Cerebellar nuclear complex (tissue), 1 donor: ENCODE data around the gene COL4A6.
"Not testable (repeated sequence)": the region's sequence is repeated elsewhere in the genome, so short reads cannot be mapped to it uniquely, and the experiment has no call there.

Experiments used
- DNase-seq, 2 experiments: peaks; one replicate each; lab custom pipeline; 2025; lab: John Stamatoyannopoulos, UW

Gene COL4A6

DNA sequence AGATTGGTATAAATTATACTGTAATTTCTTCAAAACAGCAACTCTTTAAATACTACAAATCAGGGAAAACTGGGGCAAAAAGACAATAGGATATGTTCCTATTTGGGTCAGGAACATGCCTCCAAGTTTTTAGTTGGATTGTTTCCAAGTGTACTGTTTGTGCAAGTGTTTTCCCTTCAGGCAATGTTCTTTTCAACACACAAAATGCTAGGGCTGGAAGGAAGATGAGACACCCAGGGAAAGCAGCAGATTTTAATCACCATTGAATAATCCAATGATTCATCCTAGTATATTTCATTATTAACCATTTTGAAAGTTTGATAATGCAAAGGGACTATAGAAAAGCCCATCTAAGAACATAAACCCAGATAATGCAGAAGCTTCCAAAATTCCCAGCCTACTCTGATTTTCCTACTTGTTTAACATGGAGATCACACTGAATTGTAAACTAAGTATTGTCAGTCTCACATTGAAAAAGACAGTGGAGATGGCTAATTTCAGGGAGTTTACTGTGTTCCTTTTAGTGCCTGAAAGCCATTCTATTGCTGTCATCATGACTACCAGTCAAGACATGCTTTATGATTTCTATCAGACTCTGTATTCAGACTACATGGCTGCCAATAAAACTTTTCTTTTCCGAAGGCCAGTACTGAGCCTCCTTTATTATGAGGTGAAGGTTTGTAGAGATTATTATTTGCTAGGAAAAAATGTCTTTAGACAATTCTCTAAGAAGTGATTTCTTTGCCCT, 38.6 kb downstream of the COL4A6 start:
- DNase-seq: no peak

DNA sequence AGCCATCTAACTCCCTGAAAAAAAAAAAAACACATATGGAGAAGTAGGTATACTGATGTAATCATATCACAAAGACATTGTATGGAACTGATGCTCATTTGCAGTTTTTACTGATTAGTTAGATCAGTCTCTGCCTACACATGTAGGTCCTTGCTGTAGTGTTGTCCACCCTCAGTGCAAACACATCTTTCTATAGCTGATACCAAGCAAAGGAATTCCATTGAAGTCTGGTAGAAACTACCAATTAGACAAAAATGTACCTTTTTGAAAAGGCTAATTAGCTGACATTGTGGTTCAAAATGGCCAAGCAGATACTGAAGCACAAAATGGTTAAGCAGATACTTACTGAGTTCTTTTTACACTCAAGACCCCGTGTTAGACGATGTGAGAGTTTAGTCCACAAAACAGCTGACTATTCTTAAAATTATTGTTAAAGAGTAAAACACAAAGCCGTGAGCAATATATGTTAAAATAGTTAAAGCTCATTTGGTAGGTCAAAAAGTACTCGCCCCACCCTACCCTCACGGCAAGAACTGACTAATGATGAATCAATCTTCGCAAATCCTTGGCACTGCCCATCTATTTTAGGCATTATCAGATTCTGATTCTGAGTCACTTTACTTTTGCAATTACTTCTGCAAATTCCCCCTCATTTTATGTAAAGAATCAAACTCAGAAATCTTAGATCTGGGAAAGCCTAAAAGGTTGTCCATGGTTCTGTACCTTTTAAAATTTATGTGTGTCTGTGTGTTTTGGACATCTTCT, 40.4 kb downstream of the COL4A6 start:
- no peak for DNase-seq

DNA sequence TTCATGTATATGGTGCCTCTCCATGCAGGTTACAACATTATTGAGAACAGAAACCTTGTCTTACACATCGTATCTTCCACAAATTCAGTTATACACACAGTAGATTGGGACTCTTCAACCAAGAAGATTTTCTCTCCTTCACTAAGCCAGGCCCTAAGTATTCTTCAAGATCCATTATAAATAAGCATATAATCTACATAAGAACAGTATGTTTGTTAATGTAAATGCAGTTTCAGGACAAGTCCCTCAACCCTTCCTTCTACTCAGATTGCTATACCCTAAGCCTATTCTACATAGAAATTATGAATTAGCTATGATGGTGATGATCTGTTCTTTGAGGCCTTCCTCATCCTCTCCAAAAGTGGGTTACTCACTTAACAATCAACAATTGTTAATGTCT, 41.2 kb downstream of the COL4A6 start:
- DNase-seq: no peak

DNA sequence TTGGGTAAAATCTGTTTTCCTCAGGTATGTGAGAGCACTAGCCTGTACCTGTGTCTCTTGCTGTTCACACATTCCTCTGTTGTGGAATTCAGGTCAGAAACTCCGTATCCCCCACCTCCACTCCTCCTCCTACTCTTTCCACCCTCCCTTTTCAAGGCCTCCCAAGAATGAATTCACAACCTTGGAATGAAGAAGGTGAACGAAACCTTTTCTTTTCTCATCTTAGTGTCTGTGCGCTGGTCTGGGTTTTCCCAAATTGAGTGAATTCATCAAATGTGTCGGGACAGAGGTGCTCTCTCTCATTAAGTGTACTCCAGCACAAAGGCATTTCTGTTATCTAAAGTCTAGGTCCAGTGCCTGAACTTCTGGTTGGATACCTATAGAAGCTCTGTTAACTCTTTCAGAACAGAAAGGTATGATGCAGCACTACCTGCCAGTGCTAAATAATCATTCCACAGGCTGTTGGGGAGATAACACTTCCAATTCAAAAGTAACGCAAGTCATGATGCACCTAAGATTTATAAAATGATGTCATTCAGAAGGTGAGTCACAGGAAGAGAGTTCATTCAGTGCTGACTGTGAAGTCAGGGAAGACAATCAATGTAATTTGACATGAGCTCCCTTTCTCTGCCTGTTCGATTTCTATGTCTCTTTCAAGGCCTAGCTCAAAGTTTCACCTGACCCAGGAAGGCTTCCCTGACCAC, 41.9 kb downstream of the COL4A6 start:
- DNase-seq: no peak

DNA sequence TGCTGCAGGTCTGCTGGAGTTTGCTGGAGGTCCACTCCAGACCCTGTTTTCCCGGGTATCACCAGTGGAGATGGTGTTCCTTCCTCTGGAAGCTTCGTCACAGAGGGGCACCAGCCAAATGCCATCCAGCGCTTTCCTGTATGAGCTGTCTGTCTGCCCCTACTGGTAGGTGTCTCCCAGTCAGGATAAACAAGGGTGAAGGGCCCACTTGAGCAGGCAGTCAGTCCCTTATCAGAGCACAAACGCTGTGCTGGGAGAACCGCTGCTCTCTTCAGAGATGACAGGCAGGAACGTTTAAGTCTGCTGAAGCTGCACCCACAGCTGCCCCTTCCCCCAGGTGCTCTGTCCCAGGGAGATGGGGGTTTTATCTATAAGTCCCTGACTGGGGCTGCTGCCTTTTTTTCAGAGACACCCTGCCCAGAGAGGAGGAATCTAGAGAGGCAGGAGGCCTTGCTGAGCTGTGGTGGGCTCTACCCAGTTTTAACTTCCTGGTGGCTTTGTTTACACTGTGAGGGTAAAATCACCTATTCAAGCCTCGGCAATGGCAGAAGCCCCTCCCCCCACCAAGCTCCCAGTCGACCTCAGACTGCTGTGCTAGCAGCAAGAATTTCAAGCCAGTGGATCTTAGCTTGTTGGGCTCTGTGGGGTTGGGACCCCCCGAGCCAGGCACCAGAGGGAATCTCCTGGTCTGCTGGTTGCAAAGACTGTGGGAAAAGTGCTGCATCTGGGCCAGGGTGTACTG, 47.1 kb downstream of the COL4A6 start:
- DNase-seq: not testable (repeated sequence)

DNA sequence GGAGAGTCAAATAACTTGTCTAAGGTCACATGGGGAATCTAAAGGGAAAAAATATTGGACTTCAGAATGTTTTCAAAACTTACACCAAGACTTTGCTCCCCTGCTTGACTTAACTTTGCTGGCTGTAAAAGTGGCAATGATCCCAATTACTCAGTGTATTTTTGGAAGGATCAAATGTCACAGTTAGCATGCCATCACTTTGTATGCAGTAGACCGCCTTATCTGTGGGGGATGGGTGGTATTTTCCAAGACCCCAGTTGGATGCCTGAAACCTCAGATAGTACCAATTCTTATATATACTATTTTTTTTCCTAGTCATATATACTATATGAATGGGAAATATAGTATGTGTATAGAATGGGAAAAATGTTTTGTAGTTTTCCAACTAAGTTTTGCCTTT, 53.4 kb downstream of the COL4A6 start:
- DNase-seq: no peak

DNA sequence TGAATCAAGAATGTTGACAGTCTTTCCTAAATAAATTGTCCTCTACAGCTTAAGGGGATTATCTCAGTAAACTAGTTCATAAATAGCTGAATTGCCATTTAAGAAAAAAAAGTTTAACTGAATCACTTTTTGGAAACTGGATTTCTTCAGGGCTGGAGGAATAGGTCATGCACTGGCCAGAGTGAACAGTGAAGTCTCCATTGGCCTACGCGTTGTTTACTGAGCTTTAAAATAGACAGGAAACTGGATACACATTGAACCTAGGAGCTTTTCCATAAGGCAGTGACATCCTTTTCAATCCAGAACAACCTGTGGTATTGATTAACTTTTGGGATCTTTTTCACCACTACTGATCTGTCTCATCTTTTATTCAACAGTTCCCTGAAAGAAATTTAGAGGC, 58.0 kb downstream of the COL4A6 start:
- DNase-seq: no peak

DNA sequence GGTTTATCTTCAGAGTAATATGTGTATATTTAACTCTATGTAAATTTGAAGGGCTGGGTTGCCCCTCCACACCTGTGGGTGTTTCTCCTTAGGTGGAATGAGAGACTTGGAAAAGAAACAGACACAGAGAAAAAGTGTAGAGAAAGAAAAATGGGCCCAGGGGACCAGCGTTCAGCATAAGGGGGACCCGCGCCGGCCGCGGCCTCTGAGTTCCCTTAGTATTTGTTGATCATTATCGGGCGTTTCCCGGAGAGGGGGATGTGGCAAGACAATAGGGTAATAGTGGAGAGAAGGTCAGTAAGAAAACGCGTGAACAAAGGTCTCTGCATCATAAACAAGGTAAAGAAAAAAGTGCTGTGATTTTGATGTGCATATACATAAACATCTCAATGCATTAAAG, 61.4 kb downstream of the COL4A6 start:
- not testable (repeated sequence) for DNase-seq

DNA sequence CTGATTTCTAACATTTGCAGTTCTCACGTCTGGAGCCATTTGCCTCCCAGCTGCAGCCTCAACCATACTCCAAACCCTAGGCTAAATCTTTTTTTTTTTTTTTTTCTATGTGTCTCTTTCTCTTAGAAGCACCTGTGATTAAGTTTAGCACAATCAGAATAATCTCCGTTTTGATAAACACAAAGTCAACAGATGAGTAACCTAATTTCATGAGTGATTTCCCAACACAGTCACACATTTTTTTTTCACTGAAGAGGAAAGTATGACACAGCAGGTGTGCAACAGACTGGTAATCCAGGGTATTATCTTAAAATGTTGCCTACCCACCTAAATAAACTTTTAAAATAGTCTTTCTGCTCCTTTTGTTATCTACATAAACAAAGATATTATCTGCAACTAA, 62.6 kb downstream of the COL4A6 start:
- DNase-seq: not testable (repeated sequence)

DNA sequence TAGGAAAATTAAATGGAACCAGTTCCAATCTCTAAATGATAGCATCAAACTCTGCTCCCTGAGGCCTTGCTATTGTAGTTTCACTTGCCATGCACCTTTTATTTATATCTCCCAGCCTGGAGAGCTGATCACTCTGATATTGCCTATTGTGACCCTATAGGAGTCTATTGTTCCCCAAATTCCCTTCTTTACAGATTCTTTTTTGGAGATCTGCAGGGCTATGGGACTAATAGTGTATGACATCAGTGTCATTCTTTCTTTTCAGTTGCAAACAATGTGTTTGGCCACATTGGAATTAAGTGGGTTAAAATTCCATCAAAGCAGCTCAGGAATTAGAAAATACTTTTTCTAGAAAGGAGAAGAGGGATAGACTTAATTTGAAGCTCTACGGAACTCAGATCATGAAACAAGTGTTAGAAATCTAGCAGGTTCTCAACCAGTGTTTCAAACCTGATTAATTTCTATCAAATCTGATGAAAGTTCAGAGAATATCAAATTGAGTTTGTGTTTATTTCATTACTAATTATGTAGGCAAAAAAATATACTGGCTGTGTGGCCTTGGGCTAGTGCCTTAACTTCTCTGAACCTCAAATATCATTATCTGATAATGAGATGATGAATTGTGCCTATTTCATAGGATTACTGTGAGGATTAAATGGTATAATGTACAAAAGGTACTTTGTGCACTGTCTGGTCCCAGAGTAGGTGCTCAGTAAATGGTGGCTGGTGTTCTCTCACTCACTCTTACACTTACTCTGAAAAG, 71.4 kb downstream of the COL4A6 start:
- no peak for DNase-seq

DNA sequence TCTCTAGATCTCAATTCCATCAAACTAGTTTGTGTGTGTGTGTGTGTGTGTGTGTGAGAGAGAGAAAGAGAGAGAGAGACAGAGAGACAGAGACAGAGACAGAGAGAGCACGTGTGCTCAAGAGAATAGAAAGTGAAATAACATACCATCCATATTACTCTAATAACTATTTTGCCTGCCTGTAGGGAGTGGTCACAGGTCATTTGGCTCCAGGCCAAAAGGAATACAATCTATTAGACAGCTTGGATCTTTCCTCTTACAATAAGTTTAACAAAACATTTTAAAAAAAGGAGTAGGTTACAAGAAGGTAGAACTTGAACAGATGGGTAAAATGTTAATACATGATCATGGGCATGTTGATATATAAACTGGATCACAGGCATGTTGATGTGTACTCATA, 76.2 kb downstream of the COL4A6 start:
- no peak for DNase-seq

DNA sequence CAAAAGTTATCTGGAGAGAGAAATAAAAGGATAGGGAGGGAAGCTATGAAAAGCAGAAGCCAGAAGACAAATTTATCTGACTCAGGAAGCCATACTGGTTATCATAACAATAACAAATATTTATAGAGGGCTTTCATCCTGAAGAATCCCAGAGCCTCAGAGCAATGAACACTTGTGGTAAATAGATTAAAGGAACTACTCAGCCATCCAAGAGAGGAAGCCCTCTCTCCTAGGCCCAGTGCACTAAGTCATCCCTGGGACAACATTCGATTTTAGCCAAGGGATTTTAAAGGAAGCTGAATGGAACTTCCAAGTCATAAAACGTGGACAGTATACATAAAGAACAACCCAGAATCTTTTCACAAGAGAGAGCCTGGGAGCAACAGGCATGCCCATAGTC, 76.9 kb downstream of the COL4A6 start:
- no peak for DNase-seq

DNA sequence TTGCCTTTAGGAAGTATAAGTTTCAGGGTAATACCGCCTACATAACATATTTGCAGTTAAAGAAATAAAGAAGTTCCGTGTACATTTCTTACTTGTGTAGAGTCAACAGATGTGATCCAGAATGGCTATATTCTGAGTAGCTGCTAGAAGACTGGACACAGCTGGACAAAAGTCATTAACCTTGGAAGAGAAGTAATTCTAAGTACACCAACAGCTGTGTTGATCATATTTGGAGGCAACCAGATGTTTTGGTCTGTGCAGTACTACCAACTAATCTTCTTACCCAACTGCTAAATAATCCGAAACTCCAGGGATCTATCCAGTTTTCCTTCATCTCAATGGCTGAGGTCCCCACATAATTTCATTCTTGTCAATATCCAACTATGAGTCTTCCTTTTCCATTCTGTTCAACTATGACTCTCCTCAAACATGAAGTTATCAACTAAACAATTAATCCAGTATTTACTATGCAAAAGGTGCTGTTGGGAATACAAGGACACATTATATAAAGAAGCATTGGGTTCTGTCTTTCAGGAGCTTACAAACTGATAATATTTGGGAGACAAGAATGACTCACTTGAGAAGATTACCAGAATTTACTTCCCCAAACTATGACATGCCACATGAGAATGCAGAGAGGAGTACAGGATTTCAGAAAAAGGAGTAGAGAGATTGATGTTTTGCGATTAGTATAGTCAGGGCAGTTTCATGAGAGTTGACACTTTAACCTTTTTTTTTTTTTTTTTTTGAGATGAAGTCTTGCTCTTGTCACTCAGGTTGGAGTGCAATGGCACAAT, 78.2 kb downstream of the COL4A6 start:
- DNase-seq: no peak

DNA sequence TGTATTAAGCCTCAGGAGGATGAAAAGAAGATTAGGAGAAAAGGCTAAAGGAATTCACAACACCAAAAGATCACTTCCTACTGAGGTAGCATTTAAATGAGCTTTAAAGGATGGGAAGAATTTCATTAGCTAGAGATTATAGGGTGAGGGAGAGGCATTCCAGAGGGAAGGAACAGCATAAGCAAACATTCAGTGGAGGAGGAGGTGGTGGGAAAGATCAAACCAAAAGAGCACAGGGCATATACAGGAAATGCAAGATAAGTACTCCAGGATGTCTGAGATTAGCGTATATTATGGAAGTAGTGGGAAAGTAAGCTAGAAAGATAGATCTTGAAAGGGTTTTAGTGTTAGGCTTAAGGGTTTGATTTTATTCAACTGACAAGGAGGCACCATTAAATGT, 84.8 kb downstream of the COL4A6 start:
- no peak for DNase-seq

DNA sequence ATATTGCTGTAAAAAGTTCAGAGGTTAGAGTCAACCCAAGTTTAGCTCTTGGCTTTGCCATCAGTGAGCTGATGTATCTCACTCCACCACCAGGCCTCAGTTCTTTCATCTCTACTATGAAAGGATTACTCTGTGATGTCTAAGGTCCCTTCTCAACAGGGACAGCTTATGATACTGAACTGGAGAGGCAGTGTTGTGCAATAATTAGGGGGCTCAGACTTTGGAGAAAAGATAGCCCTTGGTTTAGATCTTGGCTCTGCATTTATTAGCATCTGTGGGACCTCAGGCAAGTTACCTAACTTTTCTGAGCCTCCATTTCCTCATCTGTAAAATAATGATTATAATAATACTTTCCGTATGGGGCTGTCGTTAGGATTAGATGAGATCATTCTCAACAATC, 89.0 kb downstream of the COL4A6 start:
- no peak for DNase-seq

DNA sequence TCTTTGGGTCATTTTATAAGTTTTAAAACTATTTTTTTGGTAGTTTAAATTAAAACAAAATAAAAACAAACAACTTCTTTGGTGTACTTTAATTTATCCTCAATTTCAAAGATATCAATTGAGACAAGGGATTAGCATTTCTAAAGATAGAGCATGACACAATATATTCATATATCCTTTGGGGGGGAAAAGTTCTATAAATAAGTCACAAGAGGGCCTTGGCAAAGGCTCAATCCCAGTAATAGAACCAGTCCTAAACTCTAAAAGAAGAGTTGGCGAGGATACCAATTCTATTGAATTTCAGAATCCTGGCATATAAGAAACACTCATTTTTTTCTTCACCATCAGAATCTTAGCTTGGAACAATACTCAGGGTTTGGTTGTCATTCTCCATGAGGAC, 89.7 kb downstream of the COL4A6 start:
- DNase-seq: no peak

DNA sequence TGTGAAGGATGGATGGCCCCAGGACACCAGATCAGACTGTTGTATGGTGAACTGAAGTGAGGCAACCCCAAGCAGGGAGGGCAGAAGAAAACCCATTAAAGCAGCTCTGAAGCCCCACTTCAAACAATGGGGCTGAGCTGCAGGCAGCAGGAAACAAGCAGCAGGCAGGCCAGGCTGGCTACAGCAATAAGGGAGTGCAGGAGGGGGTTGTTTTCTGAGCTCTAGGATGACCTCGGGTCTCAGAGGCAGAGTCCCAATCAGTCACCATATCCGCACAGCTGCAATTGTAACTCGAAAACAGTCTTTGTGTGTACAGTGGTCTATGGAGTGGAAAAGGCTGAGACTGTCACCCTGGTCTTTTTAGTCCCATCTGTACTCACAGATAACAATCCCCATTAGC, 90.4 kb downstream of the COL4A6 start:
- DNase-seq: no peak

DNA sequence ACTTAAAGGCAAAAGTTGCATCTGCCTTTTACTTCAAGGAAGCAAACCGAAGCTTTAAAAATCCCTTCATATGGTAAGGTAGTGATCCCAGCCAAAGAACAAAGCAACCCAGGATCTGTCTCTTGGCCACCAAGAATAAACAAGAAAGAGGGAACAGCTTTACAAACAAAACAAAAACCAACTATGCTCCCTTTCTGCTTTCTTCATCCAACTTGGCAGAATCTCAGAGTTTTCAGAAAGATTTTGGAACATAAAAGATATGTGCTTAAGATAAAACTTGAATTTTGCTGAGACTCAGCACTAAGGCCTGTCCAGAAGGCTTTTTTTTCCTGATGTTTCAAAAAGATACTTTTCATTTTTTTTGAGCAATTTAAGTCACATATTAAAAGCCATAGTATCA, 94.0 kb downstream of the COL4A6 start:
- no peak for DNase-seq

DNA sequence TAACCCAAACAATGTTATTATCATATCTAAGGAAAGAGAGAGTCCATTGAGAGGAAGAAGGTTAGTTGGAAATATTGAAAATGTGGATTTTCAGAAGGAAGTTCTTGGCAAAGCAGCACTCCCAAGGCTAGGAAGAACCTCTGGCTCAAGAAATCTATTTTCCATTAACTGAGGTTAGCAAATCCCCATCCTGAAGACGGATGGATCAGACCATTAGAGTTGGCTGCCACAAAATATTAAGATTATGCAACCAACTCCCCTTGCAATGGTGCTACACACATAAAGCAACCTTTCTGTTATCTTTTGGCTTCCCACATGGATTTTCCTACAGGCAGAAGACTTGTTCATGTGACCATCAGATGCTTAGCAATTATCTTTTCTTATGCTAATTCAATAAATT, 96.3 kb downstream of the COL4A6 start:
- no peak for DNase-seq

DNA sequence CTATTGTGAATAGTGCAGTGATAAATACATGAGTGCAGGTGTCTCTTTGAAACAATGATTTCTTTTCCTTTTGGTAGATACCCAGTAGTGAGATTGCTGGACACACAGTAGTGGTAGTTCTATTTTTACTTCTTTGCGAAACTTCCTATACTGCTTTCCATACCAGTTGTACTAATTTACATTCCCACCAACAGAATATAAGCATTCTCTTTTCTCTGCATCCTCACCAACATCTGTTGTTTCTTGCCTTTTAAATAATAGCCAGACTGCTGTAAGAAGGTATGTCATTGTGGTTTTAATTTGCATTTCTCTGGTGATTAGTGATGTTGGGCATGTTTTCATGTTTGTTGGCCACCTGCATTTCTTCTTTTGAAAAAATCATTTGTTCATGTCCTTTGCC, 105.9 kb downstream of the COL4A6 start:
- no peak for DNase-seq
